ENCODE data around the gene SHC2.

DNA sequence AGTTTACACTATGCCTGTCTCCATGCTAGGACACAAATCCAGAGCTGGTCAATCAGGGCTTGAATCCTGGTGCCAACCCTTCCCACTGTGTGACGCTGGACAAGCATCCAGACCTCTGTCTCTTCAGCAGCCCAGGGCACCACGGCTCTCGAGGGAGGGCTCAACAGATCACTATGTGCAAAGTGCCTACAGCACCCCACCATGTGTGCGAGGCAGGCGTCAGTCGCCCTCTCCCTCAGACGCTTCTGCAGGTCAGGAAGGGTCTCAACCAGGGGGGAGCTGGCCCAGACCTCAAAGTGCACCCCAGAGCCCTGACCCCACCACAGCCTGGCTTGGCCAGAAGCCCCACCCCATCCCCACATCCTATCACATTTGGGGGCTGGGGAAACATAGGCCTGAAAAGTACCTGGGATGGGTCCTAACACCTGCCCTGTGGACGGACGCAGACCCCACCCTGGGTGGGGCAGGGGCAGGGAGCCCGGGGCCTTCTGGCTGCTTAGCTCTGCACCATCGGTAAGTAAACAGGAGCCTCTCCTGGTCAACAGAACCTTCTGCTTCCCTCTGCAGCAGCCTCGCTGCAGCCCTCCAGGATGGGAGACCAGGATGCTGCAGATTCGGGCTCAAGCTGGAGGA is 49.0 kb downstream of the SHC2 start:
- TF ChIP-seq, protein P1, sequence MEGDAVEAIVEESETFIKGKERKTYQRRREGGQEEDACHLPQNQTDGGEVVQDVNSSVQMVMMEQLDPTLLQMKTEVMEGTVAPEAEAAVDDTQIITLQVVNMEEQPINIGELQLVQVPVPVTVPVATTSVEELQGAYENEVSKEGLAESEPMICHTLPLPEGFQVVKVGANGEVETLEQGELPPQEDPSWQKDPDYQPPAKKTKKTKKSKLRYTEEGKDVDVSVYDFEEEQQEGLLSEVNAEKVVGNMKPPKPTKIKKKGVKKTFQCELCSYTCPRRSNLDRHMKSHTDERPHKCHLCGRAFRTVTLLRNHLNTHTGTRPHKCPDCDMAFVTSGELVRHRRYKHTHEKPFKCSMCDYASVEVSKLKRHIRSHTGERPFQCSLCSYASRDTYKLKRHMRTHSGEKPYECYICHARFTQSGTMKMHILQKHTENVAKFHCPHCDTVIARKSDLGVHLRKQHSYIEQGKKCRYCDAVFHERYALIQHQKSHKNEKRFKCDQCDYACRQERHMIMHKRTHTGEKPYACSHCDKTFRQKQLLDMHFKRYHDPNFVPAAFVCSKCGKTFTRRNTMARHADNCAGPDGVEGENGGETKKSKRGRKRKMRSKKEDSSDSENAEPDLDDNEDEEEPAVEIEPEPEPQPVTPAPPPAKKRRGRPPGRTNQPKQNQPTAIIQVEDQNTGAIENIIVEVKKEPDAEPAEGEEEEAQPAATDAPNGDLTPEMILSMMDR (IDR thresholded peaks at IDR 0.05; ENCODE audit: poor library complexity) = no peak
- TF ChIP-seq EZH2 (IDR thresholded peaks at IDR 0.05; ENCODE audit: borderline replicate concordance) (no peak), EZH2phosphoT487 (IDR thresholded peaks at IDR 0.05; ENCODE audit: low read depth, severe bottlenecking, unreplicated experiment) (no peak)

All from hepatocyte (in vitro differentiated cells).